Brain microvascular endothelial cell (primary cell): ENCODE measurements around the gene BRCC3.

Source experiments
- DNase-seq: peaks from one replicate; pipeline ENCODE4 v3.0.0-alpha.2; 2020
- H3K27ac ChIP-seq: fragments of 250-450 bp; sonication (Bioruptor Pico); 2 replicates; pipeline ENCODE4 v1.5.1; 2020; ENCODE audit warnings: mild to moderate bottlenecking, moderate library complexity
- H3K27me3 ChIP-seq: fragments of 250-450 bp; sonication (Bioruptor Pico); replicated peaks from 2 replicates; pipeline ENCODE4 v1.5.1; 2020; ENCODE audit warnings: mild to moderate bottlenecking
- H3K36me3 ChIP-seq: fragments of 250-450 bp; sonication (Bioruptor Pico); replicated peaks from 2 replicates; pipeline ENCODE4 v1.5.1; 2020; ENCODE audit warnings: mild to moderate bottlenecking
- H3K4me3 ChIP-seq: 2 replicates; pipeline ENCODE4 v1.5.1; 2011; ENCODE audit warnings: low read depth, mild to moderate bottlenecking, control low read depth, low read length, moderate library complexity
- CTCF ChIP-seq: IDR thresholded peaks from 2 replicates; pipeline ENCODE4 v1.5.1; 2011; ENCODE audit warnings: low read depth, mild to moderate bottlenecking, moderate library complexity, low read length, control low read depth, inconsistent platforms; ENCODE audit errors: missing control alignments
- in situ Hi-C: cut with HindIII; loops from 2 replicates; pipeline ENCODE4 v1.10.0; 2017; ENCODE audit warnings: low sequenced_read_pairs, low pct_ligation_motif_present

Gene BRCC3

DNA sequence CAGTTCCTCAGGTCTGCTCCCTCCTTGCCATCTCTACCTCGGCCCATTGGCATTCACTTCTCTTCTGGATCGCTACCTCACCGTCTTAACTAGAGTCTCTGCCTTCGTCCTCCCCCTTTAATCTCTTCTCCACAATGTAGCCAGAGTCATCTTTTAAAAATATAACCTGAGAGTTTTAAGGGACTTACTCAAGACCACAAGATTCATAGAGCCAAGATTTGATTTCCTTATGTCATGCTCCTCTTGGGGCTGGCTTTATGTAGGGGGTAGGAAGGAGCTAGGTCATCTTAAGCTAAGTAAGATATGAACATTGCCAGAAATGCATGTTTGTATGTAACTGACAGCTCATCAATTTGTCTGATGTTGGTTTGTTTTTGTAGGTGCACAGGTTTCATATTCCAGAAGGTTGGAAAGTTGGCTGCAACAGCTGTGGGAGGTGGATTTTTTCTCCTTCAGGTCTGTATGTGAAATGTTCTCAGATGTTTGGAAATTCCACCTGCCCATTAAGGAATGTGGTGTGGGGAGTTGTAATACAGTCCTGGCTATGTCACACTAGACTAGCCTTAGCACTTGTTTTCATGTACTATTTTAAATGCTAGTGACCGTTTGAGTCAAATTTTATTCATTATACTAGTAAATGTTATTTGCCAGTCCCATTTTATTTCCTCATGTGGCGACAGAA lies 25.0 kb upstream of the BRCC3 start:
- DNase-seq = no peak
- no peak overlapping the region for H3K4me3 ChIP-seq
- no peaks in the 10 kb centered on the region for H3K36me3 ChIP-seq
- in situ Hi-C loops = no loop called here
- no peaks in the 10 kb centered on the region for H3K27me3 ChIP-seq
- H3K27ac ChIP-seq = no peak overlapping the region
- TF ChIP-seq CTCF = no peak

- in situ Hi-C loops = no loop called here
- TF ChIP-seq CTCF = no peak
- DNase-seq = no peak
- H3K4me3 ChIP-seq = no peak overlapping the region
- no peaks in the 10 kb centered on the region for H3K36me3 ChIP-seq
- H3K27me3 ChIP-seq = no peaks in the 10 kb centered on the region
- H3K27ac ChIP-seq = no peak overlapping the region
Observed at GRCh38 chrX:155046811-155047528, 24.3 kb upstream of the BRCC3 start.

GRCh38 chrX:155048977-155049619 lies 22.2 kb upstream of the BRCC3 start:
- no peaks in the 10 kb centered on the region for H3K27me3 ChIP-seq
- no peaks in the 10 kb centered on the region for H3K36me3 ChIP-seq
- in situ Hi-C loops = no loop called here
- H3K27ac ChIP-seq = no peak overlapping the region
- DNase-seq = peak; percentile 43
- peak; percentile 80 for TF ChIP-seq CTCF
- H3K4me3 ChIP-seq = no peak overlapping the region

DNA sequence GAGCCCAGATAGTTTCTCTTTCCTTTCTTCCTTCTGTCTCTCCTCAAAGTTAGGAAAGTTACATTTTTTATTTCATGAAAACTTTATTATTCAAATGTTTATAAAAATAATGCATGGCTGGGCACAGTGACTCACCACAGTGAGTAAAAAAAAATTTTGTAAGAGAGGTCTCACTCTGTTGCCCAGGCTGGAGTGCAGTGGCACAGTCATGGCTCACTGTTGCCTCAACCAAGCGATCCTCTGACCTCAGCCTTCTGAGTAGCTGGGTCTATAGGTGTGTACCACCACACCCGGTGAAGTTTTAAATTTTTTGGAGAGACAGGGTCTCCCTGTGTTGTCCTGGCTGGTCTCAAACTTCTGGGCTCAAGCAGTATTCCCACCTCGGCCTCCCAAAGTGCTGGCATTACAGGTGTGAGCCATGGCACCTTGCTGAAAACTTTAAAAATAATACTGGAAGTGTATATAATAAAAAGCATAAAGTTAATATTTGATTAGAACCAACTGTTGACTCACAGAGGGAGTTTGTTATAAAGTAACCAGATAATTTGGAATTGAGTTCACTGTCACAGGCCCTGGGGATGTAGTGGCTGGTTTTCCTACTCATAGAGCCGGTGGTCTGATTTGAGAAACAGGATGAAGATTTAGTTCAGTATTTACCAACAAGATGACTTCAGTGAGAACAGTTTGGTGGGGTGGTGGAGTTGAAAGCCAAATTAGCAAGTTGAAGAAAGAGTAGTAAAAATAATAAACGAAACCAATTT lies 18.4 kb upstream of the BRCC3 start:
- in situ Hi-C loops = no loop called here
- TF ChIP-seq CTCF = no peak
- DNase-seq = no peak

DNA sequence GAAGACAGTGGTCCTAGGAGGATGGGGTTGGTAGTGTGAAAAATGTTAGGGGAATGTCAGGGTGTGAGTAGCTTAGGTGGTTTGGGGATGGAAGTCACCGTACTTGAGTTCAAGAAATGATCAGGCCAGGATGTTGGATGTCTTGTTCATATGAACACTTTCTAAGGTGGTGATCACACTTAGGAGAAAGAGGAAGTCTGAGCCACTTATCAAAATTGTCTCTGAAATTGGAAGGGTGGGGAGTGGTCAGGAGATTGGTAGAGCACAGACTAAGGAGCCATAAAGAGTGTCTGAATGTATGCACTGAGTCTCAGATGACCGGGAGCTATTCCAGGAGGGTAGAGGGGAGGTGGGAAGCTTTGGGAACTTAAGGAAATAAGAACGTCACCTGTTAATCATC lies 17.7 kb upstream of the BRCC3 start:
- no peak for TF ChIP-seq CTCF
- no peak for DNase-seq
- Histone ChIP-seq H3K4me3 (no peak overlapping the region), H3K27ac (no peak overlapping the region), H3K27me3 (no peaks in the 10 kb centered on the region), H3K36me3 (no peaks in the 10 kb centered on the region)
- in situ Hi-C loops = no loop called here

More for the DNA sequence above, 18.4 kb upstream of the BRCC3 start:
- Histone ChIP-seq H3K4me3 (no peak overlapping the region), H3K27ac (no peak overlapping the region), H3K27me3 (no peaks in the 10 kb centered on the region), H3K36me3 (no peaks in the 10 kb centered on the region)
